H1 (cell line): ENCODE measurements around the gene ABCB11. TPM values are rescaled to one million over a fixed set of nuclear protein-coding genes. Genes with fewer than 3 reads are reported as not detected.

ENCODE experiments used
- BACH1 ChIP-seq: IDR thresholded peaks from 2 replicates; pipeline ENCODE4 v1.6.1; 2012; ENCODE audit warnings: low read length, improper control_type of control experiment
- FOSL1 ChIP-seq: IDR thresholded peaks from 2 replicates; pipeline ENCODE4 v1.6.1; 2011; ENCODE audit warnings: mild to moderate bottlenecking, low read depth, low read length, moderate library complexity; ENCODE audit not compliant: insufficient read depth
- POLR2A ChIP-seq, 2 experiments: IDR thresholded peaks; 1 replicate in 1 of 2; 2 replicates in 1 of 2; pipeline ENCODE4 v1.6.1; 2011; ENCODE audit warnings: low read depth in 2 of 2, low read length in 2 of 2, mild to moderate bottlenecking in 2 of 2; ENCODE audit errors: control extremely low read depth in 1 of 2
- TCF12 ChIP-seq: IDR thresholded peaks from 2 replicates; pipeline ENCODE4 v1.6.1; 2011; ENCODE audit warnings: low read depth, mild to moderate bottlenecking, low read length
- polyA plus RNA-seq, 7 experiments: library from polyadenylated mRNA; depleted of rRNA in 3 of 7; stranded (reverse) in 5 of 7; unstranded in 2 of 7; fragments of >200 nt in 5 of 7; fragments of 200-250 nt in 2 of 7; gene quantifications; 1 replicate in 5 of 7; 2 replicates in 1 of 7; 4 replicates in 1 of 7; pipeline versions ENCODE4 v1.2.1 to v1.2.3, GENCODE V29; 2011 to 2013; ENCODE audit warnings: missing spikeins in 2 of 7, mixed read lengths in 2 of 7
- total RNA-seq: library from RNA; stranded (reverse); fragmentation: NEBNext Ultra II Directional; extraction: Animal tissue kit (Norgen Biotek cat#: 25700); gene quantifications from 2 replicates; pipeline ENCODE4 v1.2.1, GENCODE V29; 2021

ABCB11 gene
- total and polyA plus RNA-seq, 2 of the 8 experiments (the other 6 are each of a cell fraction or from before 2014, with no cell fraction given), result not detected

DNA sequence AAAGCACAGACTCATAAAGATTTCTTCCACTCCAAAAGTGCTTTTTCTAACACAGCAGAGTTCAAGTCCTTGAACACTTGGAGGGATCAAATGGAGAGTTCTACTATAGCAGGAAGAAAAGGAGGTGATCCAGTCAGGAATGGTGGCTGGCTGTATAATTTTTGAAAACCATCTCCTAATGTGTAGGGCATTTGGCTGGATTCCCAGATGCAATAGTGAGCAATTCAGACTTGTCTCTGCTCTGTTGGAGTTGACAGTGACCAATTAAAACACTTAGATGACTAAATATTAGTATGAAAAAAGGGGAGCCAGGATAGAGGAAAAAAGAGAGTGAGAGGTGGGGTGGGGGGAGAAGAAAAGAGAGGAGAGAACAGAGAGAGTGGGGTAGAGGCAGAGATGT lies 135.4 kb downstream of the ABCB11 start (continued):
- TF ChIP-seq FOSL1, result no peak
- TF ChIP-seq POLR2A (IDR thresholded peaks at IDR 0.05; ENCODE audit: control extremely low read depth in 1 of 2, low read depth in 2 of 2, low read length in 2 of 2), result no peak
- no peak for TF ChIP-seq BACH1
- no peak for TF ChIP-seq TCF12
- TF ChIP-seq, all 59 proteins: peak for 0
